HepG2 (cell line): ENCODE measurements around the gene ELF1. TPM values are rescaled to one million over a fixed set of nuclear protein-coding genes. Genes with fewer than 3 reads are reported as not detected.

ENCODE experiments used
- ATAC-seq: fragments of 200-7000 bp; cut with Tn5 transposase; 3 replicates; pipeline ENCODE4 v1.9.1; 2020; ENCODE audit warnings: mild to moderate bottlenecking, moderate library complexity
- BruUV-seq: library from RNA; stranded (reverse); fragments of 400-500 nt; replicated peaks from 2 replicates; lab custom pipeline; 2021; lab: Mats Ljungman, UMichigan
- CTCF ChIA-PET: fragments of 300-600 bp; formaldehyde crosslinking; extraction: SDS; loops from one replicate; lab custom pipeline; 2021; ENCODE audit warnings: low total read pairs, inconsistent platforms, low intra/inter-chr PET ratio; lab: Yijun Ruan, JAX
- POLR2A ChIA-PET: fragments of 350-600 bp; sonication (Branson Sonifier 250); formaldehyde crosslinking; loops from one replicate; lab custom pipeline; 2020; ENCODE audit warnings: antibody characterized with exemption, inconsistent platforms; lab: Yijun Ruan, JAX
- DNase-seq: peaks from one replicate; pipeline ENCODE4 v3.0.0-alpha.2; 2015; ENCODE audit warnings: low spot score
- FAIRE-seq: peaks from 3 replicates; lab custom pipeline; 2011; peaks lifted over from hg19 to GRCh38; lab: Jason Lieb, UNC
- H2AFZ ChIP-seq: one replicate; pipeline ENCODE4 v1.6.1; 2011; ENCODE audit warnings: low read length, inconsistent platforms
- H3K27ac ChIP-seq: fragments of 300-600 bp; 3 replicates; pipeline ENCODE4 v1.8.0; 2011; ENCODE audit warnings: mixed run types, mild to moderate bottlenecking, mixed read lengths, low read length, inconsistent platforms; ENCODE audit not compliant: insufficient read depth; ENCODE audit errors: extremely low read length
- H3K27me3 ChIP-seq, 2 experiments: fragments of 200-600 bp in 1 of 2; 2 replicates in 1 of 2; 3 replicates in 1 of 2; pipeline versions ENCODE4 v1.6.0 to v1.8.0; 2011; ENCODE audit warnings: low read length in 2 of 2, mild to moderate bottlenecking in 2 of 2, moderate library complexity in 2 of 2, inconsistent platforms in 1 of 2; ENCODE audit not compliant: insufficient read depth in 2 of 2, control insufficient read depth in 1 of 2
- H3K36me3 ChIP-seq, 2 experiments: fragments of 200-600 bp in 1 of 2; replicated peaks in 1 of 2; 2 replicates in 1 of 2; 3 replicates in 1 of 2; pipeline versions ENCODE4 v1.5.1 to v1.8.0; 2011; ENCODE audit warnings: low read length in 2 of 2, inconsistent platforms in 1 of 2; ENCODE audit not compliant: insufficient read depth in 2 of 2, control insufficient read depth in 1 of 2
- H3K4me1 ChIP-seq: 2 replicates; pipeline ENCODE4 v1.5.1; 2012; ENCODE audit warnings: low read length, inconsistent platforms; ENCODE audit not compliant: insufficient read depth
- H3K4me2 ChIP-seq: 2 replicates; pipeline ENCODE4 v1.6.0; 2011; ENCODE audit warnings: low read depth, low read length, inconsistent platforms
- H3K4me3 ChIP-seq, 3 experiments: fragments of 200-600 bp in 1 of 3; sonication (generic), shearing (Covaris generic) in 1 of 3; replicated peaks in 1 of 3; 2 replicates each; pipeline ENCODE4 v1.5.1; 2011 to 2016; ENCODE audit warnings: low read length in 3 of 3, inconsistent platforms in 2 of 3, low read depth in 2 of 3, mild to moderate bottlenecking in 2 of 3, control low read depth in 1 of 3, mixed read lengths in 1 of 3; ENCODE audit not compliant: insufficient read depth in 1 of 3
- H3K79me2 ChIP-seq: one replicate; pipeline ENCODE4 v1.6.1; 2011; ENCODE audit warnings: low read length, inconsistent platforms; ENCODE audit not compliant: insufficient read depth
- H3K9ac ChIP-seq: 2 replicates; pipeline ENCODE4 v1.6.0; 2011; ENCODE audit warnings: mild to moderate bottlenecking, low read depth, low read length, inconsistent platforms; ENCODE audit not compliant: insufficient read depth
- H3K9me3 ChIP-seq: 2 replicates; pipeline ENCODE4 v1.5.1; 2012; ENCODE audit warnings: mild to moderate bottlenecking, low read length
- H4K20me1 ChIP-seq: 2 replicates; pipeline ENCODE4 v1.6.0; 2011; ENCODE audit warnings: inconsistent platforms, mild to moderate bottlenecking, low read length, moderate library complexity; ENCODE audit not compliant: insufficient read depth
- SKI ChIP-seq: fragments of 450-650 bp; IDR thresholded peaks from one replicate; pipeline ENCODE4 v1.6.1; 2018; ENCODE audit warnings: mild to moderate bottlenecking; ENCODE audit not compliant: partially characterized antibody
- SMC3 ChIP-seq: IDR thresholded peaks from 2 replicates; pipeline ENCODE4 v1.6.1; 2011; ENCODE audit warnings: low read length, improper control_type of control experiment
- SOX13 ChIP-seq, 3 experiments: fragments of 450-650 bp in 1 of 3; sonication (generic) in 1 of 3; formaldehyde crosslinking in 1 of 3; IDR thresholded peaks in 2 of 3; conservative IDR thresholded peaks in 1 of 3; 2 replicates each; pipeline versions ENCODE4 v1.5.0 to v1.6.1; 2016 to 2020; ENCODE audit warnings: antibody characterized with exemption in 1 of 3, mild to moderate bottlenecking in 1 of 3, missing compliant biosample characterization in 1 of 3, missing genetic modification reagents in 1 of 3, moderate library complexity in 1 of 3
- ZFP36L1 ChIP-seq: sonication (generic); formaldehyde crosslinking; IDR thresholded peaks from 2 replicates; pipeline ENCODE4 v1.8.0; 2022; ENCODE audit warnings: mild to moderate bottlenecking, missing genetic modification reagents, moderate library complexity
- ZNF558 ChIP-seq: sonication (generic); formaldehyde crosslinking; IDR thresholded peaks from 2 replicates; pipeline ENCODE4 v1.9.0; 2022; ENCODE audit warnings: mild to moderate bottlenecking, missing genetic modification reagents, borderline replicate concordance
- WGBS: methylation state at CpG from one replicate; pipeline ENCODE4 v1.1.6; 2017; ENCODE audit warnings: low lambda C conversion rate; 5-methylcytosine and 5-hydroxymethylcytosine counted together
- in situ Hi-C: cut with HindIII; loops from 2 replicates; pipeline ENCODE4 v1.10.0; 2017; ENCODE audit warnings: low pct_unique_long_range_greater_than_20kb; ENCODE audit not compliant: extremely low pct_ligation_motif_present
- intact Hi-C: fragments of 100-400 bp; cut with micrococcal nuclease; formaldehyde crosslinking; loops from one replicate; pipeline ENCODE4 v1.10.0; 2022; ENCODE audit not compliant: unreplicated experiment
- polyA plus RNA-seq, 8 experiments: library from polyadenylated mRNA; depleted of rRNA in 3 of 8; stranded (reverse) in 7 of 8; unstranded in 1 of 8; fragments of >200 nt; fragmentation: Illumina TruSeq in 4 of 8; extraction: Trizol in 4 of 8; gene quantifications; 2 replicates each; pipeline versions ENCODE4 v1.2.1 to v1.2.3, GENCODE V29; 2011 to 2016; ENCODE audit warnings: low read depth in 4 of 8, missing spikeins in 1 of 8, mixed read lengths in 1 of 8; ENCODE audit not compliant: insufficient read depth in 1 of 8
- total RNA-seq, 5 experiments: library from RNA; depleted of rRNA; stranded (reverse); fragments of >200 nt; fragmentation: Illumina TruSeq; extraction: Trizol; gene quantifications; 2 replicates each; pipeline ENCODE4 v1.2.3, GENCODE V29; 2016; ENCODE audit warnings: low read depth in 1 of 5
- TF ChIP-seq, protein P1 (sequence below): sonication (generic); formaldehyde crosslinking; IDR thresholded peaks from 2 replicates; pipeline ENCODE4 v1.5.0; 2020; ENCODE audit warnings: mild to moderate bottlenecking, missing genetic modification reagents
- TF ChIP-seq, protein P2 (sequence below): sonication (generic); formaldehyde crosslinking; IDR thresholded peaks from 2 replicates; pipeline ENCODE4 v1.4.0; 2020; ENCODE audit warnings: mild to moderate bottlenecking, missing genetic modification reagents
- TF ChIP-seq, protein P3 (sequence below): sonication (generic); formaldehyde crosslinking; IDR thresholded peaks from 2 replicates; pipeline ENCODE4 v1.5.1; 2020; ENCODE audit warnings: mild to moderate bottlenecking, missing genetic modification reagents, borderline replicate concordance

ELF1 gene
- total and polyA plus RNA-seq, 2 of the 13 experiments (the other 11 are each of a cell fraction or from before 2014, with no cell fraction given) = 24.6 to 71.5 TPM

DNA sequence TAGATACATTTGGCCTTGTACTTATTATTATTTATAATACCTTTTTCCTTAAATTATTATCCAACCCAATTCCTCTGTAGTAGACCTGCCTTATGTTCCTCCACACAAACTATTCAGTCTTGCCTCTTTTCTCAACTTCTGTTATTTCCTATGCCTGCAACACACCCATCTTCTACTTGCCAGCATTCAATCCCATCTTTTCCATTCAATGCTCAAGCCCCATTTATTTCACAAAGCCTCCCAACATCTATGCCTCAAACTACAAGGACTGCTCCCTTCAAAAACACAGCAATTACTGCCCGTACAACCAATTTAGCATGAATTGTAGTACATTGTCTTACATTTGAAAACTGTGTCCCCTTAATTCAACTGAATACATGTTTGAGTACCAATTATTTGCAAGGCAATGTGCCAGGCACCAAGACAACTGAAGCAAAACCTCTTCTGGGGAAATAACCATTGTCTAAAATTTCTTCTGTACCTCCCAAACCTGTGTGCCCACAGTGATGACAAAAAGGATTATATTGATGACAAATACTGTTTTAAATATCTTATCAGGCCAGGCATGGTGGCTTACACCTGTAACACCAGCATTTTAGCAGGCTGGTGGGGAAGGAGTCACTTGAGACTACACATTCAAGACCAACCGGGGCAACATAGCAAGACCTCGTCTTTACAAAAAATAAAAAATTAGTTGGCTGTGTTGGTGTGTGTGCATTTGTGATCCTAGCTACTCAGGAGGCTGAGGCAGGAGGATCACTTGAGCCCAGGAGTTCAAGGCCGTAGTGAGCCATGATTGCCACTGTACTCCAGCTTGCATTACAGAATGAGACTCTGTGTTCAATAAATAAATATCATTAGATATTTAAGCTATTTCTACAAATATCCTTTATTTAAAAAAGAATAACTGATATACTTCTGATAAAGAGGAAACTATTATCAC is 35.1 kb downstream of the ELF1 start:
- Histone ChIP-seq H2AFZ (no peak overlapping the region), H3K27ac (peak overlapping the region; percentile 32), H3K4me1 (peaks cover 53% of the 10 kb centered on the region), H3K9ac (no peak overlapping the region), H4K20me1 (no peaks in the 10 kb centered on the region; the same call in 1 of the 2 replicates), H3K4me2 (peak overlapping the region; percentile 57), H3K4me3 (no peak overlapping the region; a peak in 1 of 6 replicates), H3K36me3 (peaks cover 3 to 12% of the 10 kb centered on the region in 2 experiments; a peak in 4 of 5 replicates), H3K79me2 (peaks cover 93% of the 10 kb centered on the region), H3K9me3 (no peaks in the 10 kb centered on the region), H3K27me3 (no peaks in the 10 kb centered on the region)
- intact Hi-C loops = no loop called here
- no peak for DNase-seq
- ChIA-PET CTCF (no interaction called here), POLR2A (no interaction called here)
- no peak for ATAC-seq
- no peak for FAIRE-seq
- in situ Hi-C loops = no loop called here
- TF ChIP-seq, protein P1, sequence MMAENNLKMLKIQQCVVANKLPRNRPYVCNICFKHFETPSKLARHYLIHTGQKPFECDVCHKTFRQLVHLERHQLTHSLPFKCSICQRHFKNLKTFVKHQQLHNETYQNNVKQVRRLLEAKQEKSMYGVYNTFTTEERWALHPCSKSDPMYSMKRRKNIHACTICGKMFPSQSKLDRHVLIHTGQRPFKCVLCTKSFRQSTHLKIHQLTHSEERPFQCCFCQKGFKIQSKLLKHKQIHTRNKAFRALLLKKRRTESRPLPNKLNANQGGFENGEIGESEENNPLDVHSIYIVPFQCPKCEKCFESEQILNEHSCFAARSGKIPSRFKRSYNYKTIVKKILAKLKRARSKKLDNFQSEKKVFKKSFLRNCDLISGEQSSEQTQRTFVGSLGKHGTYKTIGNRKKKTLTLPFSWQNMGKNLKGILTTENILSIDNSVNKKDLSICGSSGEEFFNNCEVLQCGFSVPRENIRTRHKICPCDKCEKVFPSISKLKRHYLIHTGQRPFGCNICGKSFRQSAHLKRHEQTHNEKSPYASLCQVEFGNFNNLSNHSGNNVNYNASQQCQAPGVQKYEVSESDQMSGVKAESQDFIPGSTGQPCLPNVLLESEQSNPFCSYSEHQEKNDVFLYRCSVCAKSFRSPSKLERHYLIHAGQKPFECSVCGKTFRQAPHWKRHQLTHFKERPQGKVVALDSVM (CRISPR knock-in tag) = peak; percentile 93
- TF ChIP-seq, protein P2, sequence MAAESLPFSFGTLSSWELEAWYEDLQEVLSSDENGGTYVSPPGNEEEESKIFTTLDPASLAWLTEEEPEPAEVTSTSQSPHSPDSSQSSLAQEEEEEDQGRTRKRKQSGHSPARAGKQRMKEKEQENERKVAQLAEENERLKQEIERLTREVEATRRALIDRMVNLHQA (CRISPR knock-in tag) = no peak
- WGBS = 93% methylated on average over 4 of the region's 4 CpGs
- BruUV-seq = no TSS peak

DNA sequence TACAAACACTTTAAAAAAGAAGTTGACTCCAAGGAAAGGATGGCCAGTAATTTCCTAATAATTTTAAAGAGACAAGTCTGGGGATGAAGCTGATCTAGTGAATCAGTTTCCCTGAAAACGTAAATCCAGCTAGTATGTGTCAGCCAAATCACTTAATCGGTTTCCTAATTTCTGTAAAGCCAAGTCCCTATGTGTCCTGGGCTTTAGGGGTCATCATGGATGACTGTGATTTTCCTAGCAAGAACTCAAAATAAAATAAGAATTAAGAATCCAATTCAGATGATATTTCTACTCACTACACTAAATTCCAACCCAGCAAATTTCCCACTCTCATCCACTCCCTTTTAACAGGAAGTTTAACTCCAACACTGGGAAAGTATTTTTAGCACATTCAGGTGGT is 35.9 kb downstream of the ELF1 start:
- Histone ChIP-seq H3K27me3 (no peaks in the 10 kb centered on the region), H3K4me1 (peaks cover 46% of the 10 kb centered on the region), H2AFZ (no peak overlapping the region), H3K9ac (no peak overlapping the region), H4K20me1 (no peaks in the 10 kb centered on the region; the same call in 1 of the 2 replicates), H3K36me3 (peaks cover 3 to 12% of the 10 kb centered on the region in 2 experiments; a peak in 4 of 5 replicates), H3K27ac (no peak overlapping the region), H3K79me2 (peaks cover 91% of the 10 kb centered on the region), H3K4me3 (no peak overlapping the region), H3K4me2 (no peak overlapping the region), H3K9me3 (no peaks in the 10 kb centered on the region)
- whole genome bisulfite sequencing = 95% methylated on average over 2 of the region's 2 CpGs
- CTCF ChIA-PET = no interaction called here
- in situ Hi-C loops = no loop called here
- intact Hi-C loops = no loop called here
- POLR2A ChIA-PET = no interaction called here
- TF ChIP-seq ZFP36L1 (CRISPR knock-in tag) (no peak), ZNF558 (CRISPR knock-in tag) (no peak), SKI (no peak), SOX13 (IDR thresholded peaks at IDR 0.05) (no peak), SOX13 (CRISPR knock-in tag; conservative IDR thresholded peaks at IDR 0.05 in 1 of 2, IDR thresholded peaks at IDR 0.05 in 1 of 2) (no peak), SMC3 (no peak)
- TF ChIP-seq, protein P3, sequence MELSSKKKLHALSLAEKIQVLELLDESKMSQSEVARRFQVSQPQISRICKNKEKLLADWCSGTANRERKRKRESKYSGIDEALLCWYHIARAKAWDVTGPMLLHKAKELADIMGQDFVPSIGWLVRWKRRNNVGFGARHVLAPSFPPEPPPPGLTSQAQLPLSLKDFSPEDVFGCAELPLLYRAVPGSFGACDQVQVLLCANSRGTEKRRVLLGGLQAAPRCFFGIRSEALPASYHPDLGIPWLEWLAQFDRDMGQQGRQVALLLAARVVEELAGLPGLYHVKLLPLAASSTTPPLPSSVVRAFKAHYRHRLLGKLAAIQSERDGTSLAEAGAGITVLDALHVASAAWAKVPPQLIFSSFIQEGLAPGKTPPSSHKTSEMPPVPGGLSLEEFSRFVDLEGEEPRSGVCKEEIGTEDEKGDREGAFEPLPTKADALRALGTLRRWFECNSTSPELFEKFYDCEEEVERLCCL (CRISPR knock-in tag) = no peak
- FAIRE-seq (no peak), DNase-seq (no peak), ATAC-seq (no peak)
- BruUV-seq = no TSS peak
